Breast epithelium (tissue), 4 donors: ENCODE results near the gene MDN1. TPM values are rescaled to one million over a fixed set of nuclear protein-coding genes. Genes with fewer than 3 reads are reported as not detected.

Experiments
- DNase-seq, 2 donors: peaks; one replicate each; pipeline ENCODE4 v3.0.0-alpha.2; 2019; ENCODE audit warnings: low spot score in 2 of 2
- H3K27ac ChIP-seq, 2 donors: fragments of 200-600 bp; sonication (generic) in 1 of 2; one replicate each; pipeline ENCODE4 v1.5.1; 2016 to 2019; ENCODE audit warnings: mild to moderate bottlenecking in 1 of 2
- H3K27me3 ChIP-seq, 2 donors: fragments of 200-600 bp; sonication (generic) in 1 of 2; one replicate each; pipeline versions ENCODE4 v1.5.1 to v1.6.0; 2017 to 2019; ENCODE audit warnings: control low read depth in 1 of 2, mild to moderate bottlenecking in 1 of 2
- H3K36me3 ChIP-seq: fragments of 200-600 bp; one replicate; pipeline ENCODE4 v1.5.1; 2019
- H3K4me1 ChIP-seq, 2 donors: fragments of 200-600 bp; sonication (generic); one replicate each; pipeline ENCODE4 v1.5.1; 2016 to 2019; ENCODE audit warnings: control low read depth in 1 of 2
- H3K4me3 ChIP-seq, 3 donors: fragments of 200-600 bp; sonication (generic); 1 replicate in 2 of 3; 2 replicates in 1 of 3; pipeline ENCODE4 v1.5.1; 2016 to 2019; ENCODE audit warnings: mild to moderate bottlenecking in 3 of 3, moderate library complexity in 2 of 3
- H3K9me3 ChIP-seq, 2 donors: fragments of 200-600 bp; sonication (generic) in 1 of 2; one replicate each; pipeline ENCODE4 v1.5.1; 2016 to 2019; ENCODE audit warnings: control low read depth in 1 of 2
- POLR2A ChIP-seq: fragments of 450-650 bp; IDR thresholded peaks from one replicate; pipeline ENCODE4 v1.6.1; 2016; ENCODE audit warnings: antibody characterized with exemption, mild to moderate bottlenecking, moderate library complexity
- POLR2AphosphoS5 ChIP-seq, 3 donors: sonication (generic); formaldehyde crosslinking; IDR thresholded peaks; one replicate each; pipeline ENCODE4 v1.6.1; 2017; ENCODE audit warnings: antibody characterized with exemption in 3 of 3
- intact Hi-C: fragments of 100-400 bp; cut with DNase I; formaldehyde crosslinking; loops from one replicate; pipeline ENCODE4 v1.15.1; 2023; ENCODE audit warnings: low total_unique reads
- total RNA-seq, 3 donors: library from RNA; depleted of rRNA; stranded (reverse); fragments of >200 nt; gene quantifications; one replicate each; pipeline ENCODE4 v1.1.0, GENCODE V29; 2016
- TF ChIP-seq, protein P1 (sequence below), 3 donors: fragments of 450-650 bp; IDR thresholded peaks; one replicate each; pipeline ENCODE4 v1.5.1; 2016 to 2017; ENCODE audit warnings: antibody characterized with exemption in 3 of 3, mild to moderate bottlenecking in 3 of 3, moderate library complexity in 3 of 3

The MDN1 gene
- total RNA-seq, 3 donors from 2014 or later: 24.6 to 38.8 (median 38.0) TPM

DNA sequence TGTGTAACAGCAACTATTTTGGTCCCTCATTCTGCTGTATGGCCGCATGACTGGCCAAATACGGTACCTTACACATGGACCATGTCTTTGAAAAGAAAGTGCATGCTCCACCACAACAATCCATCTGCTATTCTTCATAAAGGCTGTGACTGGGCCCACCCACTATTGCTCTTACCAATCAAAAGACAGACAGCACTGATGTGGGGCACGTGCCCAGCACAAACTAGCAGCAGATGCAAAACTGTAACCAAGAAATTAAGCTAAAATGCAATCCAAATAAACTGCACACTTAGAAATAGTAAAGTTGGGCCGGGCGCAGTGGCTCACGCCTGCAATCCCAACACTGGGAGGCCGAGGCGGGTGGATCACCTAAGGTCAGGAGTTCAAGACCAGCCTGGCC, 20.5 kb downstream of the MDN1 start:
- TF ChIP-seq, protein P1, sequence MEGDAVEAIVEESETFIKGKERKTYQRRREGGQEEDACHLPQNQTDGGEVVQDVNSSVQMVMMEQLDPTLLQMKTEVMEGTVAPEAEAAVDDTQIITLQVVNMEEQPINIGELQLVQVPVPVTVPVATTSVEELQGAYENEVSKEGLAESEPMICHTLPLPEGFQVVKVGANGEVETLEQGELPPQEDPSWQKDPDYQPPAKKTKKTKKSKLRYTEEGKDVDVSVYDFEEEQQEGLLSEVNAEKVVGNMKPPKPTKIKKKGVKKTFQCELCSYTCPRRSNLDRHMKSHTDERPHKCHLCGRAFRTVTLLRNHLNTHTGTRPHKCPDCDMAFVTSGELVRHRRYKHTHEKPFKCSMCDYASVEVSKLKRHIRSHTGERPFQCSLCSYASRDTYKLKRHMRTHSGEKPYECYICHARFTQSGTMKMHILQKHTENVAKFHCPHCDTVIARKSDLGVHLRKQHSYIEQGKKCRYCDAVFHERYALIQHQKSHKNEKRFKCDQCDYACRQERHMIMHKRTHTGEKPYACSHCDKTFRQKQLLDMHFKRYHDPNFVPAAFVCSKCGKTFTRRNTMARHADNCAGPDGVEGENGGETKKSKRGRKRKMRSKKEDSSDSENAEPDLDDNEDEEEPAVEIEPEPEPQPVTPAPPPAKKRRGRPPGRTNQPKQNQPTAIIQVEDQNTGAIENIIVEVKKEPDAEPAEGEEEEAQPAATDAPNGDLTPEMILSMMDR (IDR thresholded peaks at IDR 0.05): no peak
- TF ChIP-seq POLR2AphosphoS5 (IDR thresholded peaks at IDR 0.05): no peak
- no peak for TF ChIP-seq POLR2A
- intact Hi-C loops: no loop called here
- Histone ChIP-seq H3K4me3 (no peak overlapping the region), H3K9me3 (no peaks in the 10 kb centered on the region), H3K27ac (no peak overlapping the region), H3K27me3 (no peaks in the 10 kb centered on the region), H3K36me3 (no peaks in the 10 kb centered on the region), H3K4me1 (no peaks in the 10 kb centered on the region)
- no peak for DNase-seq

DNA sequence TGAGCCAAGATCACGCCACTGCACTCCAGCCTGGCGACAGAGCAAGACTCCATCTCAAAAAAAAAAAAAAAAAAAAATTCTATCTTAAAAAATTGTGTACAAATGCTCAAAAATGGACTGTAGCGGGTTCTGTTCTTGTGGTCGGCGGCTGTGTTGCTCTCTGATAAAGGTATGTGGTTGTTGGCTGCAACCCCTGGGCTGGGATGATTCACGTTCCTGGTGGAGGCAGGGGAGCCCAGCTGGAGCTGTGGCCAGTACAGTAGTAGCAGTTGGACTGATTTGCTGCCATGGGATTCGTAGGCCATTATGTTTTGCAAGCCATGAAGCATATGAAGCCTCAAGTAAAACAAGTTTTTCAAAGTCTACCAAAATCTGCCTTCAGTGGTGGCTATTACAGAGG, 22.3 kb downstream of the MDN1 start:
- intact Hi-C loops: no loop called here
- no peak for DNase-seq

DNA sequence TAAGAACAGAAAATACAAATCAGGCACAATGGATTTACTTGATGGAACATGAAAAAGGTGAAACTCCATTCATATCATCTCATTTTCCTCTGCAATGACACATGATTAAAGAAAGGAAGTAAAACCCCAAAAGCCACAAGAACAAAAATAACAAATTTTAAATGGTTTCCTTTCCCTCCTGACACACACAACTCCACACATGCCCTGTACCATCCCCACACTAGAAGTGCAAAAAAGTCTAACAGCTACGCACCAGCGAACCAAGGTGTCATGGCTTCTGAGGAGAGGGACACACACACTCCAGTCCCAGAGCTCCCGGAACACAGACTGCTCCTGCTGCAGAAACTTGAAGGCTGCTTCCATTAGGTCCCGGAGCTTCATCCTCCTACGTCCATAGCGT, 25.3 kb downstream of the MDN1 start:
- intact Hi-C loops: no loop called here
- Histone ChIP-seq H3K36me3 (no peaks in the 10 kb centered on the region), H3K9me3 (no peaks in the 10 kb centered on the region), H3K4me1 (no peaks in the 10 kb centered on the region), H3K27ac (no peak overlapping the region), H3K4me3 (no peak overlapping the region), H3K27me3 (no peaks in the 10 kb centered on the region)
- TF ChIP-seq POLR2AphosphoS5 (IDR thresholded peaks at IDR 0.05) (no peak), POLR2A (no peak)
- TF ChIP-seq, protein P1 (IDR thresholded peaks at IDR 0.05): no peak
- DNase-seq: no peak

More for the DNA sequence above, 22.3 kb downstream of the MDN1 start:
- no peaks in the 10 kb centered on the region for H3K4me1 ChIP-seq
- no peak overlapping the region for H3K4me3 ChIP-seq
- no peak overlapping the region for H3K27ac ChIP-seq
- no peaks in the 10 kb centered on the region for H3K9me3 ChIP-seq
- no peaks in the 10 kb centered on the region for H3K36me3 ChIP-seq
- no peaks in the 10 kb centered on the region for H3K27me3 ChIP-seq
- TF ChIP-seq, protein P1 (IDR thresholded peaks at IDR 0.05): no peak
- no peak for TF ChIP-seq POLR2A
- no peak for TF ChIP-seq POLR2AphosphoS5 (IDR thresholded peaks at IDR 0.05)

DNA sequence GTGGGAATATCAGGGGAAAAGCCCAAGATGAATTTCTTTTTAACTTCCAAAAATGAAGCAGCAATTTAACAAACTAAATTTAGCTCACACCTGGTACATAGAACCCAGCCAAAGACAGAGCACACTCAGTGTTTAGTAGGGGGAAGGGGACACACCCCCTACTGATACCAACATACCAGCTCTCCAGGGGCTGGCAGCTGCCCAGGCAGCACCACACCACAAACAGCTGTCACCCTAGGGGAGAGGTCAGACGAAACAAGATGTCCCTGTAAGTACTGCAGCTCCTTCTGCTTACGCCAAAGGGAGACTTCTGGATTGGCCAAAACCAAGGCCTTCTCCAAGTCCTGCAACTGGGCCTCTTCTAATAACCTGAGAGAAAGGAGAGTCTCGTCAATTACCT, 26.0 kb downstream of the MDN1 start:
- Histone ChIP-seq H3K27ac (no peak overlapping the region), H3K4me1 (no peaks in the 10 kb centered on the region), H3K27me3 (no peaks in the 10 kb centered on the region), H3K36me3 (no peaks in the 10 kb centered on the region), H3K9me3 (no peaks in the 10 kb centered on the region), H3K4me3 (no peak overlapping the region)
- DNase-seq: no peak
- intact Hi-C loops: no loop called here
- TF ChIP-seq, protein P1 (IDR thresholded peaks at IDR 0.05): no peak
- TF ChIP-seq POLR2AphosphoS5 (IDR thresholded peaks at IDR 0.05) (no peak), POLR2A (no peak)

DNA sequence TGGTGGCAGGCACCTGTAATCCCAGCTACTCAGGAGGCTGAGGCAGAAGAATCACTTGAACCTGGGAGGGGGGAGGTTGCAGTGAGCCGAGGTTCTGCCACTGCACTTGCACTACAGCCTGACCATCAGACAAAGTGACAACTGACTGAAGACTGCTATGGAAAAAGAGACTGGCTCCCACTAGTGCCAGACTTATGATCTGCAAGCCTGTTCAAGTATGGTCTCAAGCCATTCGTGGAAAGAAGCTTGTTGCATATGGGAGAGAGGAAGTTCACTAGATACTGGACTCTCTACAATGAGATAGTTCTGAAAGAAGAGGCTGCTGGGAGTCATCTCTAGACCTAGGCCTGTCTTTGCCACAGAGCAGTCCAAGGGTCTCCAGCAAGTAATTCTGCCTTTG, 26.7 kb downstream of the MDN1 start:
- DNase-seq: no peak
- intact Hi-C loops: no loop called here
- Histone ChIP-seq H3K4me3 (no peak overlapping the region), H3K27me3 (no peaks in the 10 kb centered on the region), H3K4me1 (no peaks in the 10 kb centered on the region), H3K36me3 (no peaks in the 10 kb centered on the region), H3K9me3 (no peaks in the 10 kb centered on the region), H3K27ac (no peak overlapping the region)
- no peak for TF ChIP-seq POLR2A
- TF ChIP-seq, protein P1 (IDR thresholded peaks at IDR 0.05): no peak
- no peak for TF ChIP-seq POLR2AphosphoS5 (IDR thresholded peaks at IDR 0.05)
